Activated T-helper 9 cell treated with anti-CD3 and anti-CD28 coated beads, Interleukin-2, amount 50 U/mL, for 16 hours (primary cell): ENCODE measurements around the gene GPANK1.
A peak's percentile ranks its signal among the peaks of the same experiment; 100 is the strongest.
"Not testable (repeated sequence)": the region's sequence is repeated elsewhere in the genome, so short reads cannot be mapped to it uniquely, and the experiment has no call there.

Experiments
- DNase-seq: peaks from one replicate; pipeline ENCODE4 v3.0.0-alpha.2; 2020; ENCODE audit warnings: low read depth

GPANK1 gene

DNA sequence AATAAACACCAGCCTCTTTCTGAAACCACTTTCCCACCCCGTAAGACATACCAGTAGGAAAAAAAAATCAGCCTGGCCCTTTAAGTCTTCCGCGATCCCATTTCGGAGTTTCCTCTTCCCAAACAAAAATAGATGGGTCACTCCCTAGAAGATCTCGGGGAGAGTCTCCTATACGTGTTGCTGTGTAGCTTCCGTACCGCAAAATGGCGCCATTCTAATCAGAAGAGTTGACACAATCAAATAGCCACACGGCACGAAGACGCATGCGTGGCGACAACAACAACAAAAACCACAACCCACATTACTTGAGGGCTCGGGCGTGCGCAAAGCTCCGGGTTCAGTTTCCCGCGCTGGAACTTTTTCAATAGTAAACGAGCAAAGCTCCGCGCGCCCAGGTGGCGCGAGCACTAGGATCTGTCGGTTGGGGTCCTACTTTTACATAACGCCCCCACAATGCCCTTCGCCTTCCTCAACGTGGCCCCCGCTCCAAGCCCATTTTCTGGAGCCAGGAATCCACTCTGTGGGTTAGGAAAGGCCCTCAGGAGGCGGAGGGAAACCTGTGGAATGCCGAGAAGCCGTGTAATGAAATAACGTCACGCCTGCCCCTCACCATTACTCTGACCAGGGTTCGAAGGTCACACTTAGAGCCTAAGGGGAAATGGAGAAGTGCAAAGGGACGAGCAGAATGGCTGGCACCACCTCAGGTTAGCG is at the start of gene GPANK1:
Gene GPANK1 (minus strand): TSS at position 208 of the 711 bp plus-strand sequence. CDS start 519 bp downstream, outside the sequence.
- peak; percentile 83 for DNase-seq

DNA sequence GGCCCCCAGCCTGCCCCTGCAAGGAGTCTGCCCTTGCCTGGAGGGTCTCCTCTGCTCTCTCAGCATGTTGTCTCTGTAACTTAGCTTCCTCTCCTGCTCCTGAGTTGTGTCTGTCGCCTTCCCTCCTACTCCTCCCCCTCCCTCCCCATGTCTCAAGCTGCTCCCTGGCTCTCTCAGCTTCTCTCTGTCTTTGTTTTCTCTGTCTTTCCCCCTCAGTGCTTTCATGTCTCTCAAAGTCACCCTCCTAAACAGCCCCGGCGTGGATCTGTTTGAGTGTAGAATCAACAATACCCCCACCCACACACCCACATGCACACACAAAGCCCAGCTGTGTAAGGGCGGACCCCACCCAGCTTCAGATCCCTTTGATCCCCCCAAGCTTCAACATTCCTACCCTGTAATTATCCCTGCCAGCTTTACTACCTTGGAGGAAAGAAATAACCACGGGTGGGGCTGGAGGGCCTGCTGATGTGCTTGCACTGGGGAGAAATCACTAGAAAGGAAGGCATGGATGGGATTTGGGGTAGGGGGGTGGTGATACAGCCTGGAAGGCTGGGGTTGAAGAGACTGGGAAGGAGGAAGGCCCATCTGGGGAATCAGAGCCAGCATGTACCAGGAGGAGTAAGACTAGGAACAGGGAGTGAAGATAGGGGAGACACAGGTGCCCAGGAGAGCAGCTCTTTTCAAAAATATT is 49.3 kb upstream of the GPANK1 start:
- no peak for DNase-seq

DNA sequence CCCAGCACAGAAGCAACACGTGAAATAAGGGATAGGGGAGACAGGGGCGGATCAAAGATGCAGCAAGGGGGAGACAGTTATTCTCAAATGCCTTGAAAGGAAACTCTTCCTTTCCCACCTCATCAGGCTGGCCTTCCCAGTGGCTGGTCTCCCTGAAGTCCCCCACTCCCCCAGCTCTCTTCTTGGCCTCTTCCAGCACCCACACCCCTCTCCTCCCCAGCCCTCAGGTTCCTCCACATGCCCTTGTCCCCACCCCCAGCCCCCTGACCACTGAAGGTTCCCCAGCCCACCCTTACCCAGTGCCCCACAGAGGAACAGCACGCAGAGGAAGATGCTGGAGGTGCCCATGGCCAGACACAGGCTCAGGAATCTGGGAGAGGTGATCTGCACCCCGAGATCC is 48.7 kb upstream of the GPANK1 start:
- DNase-seq: no peak

DNA sequence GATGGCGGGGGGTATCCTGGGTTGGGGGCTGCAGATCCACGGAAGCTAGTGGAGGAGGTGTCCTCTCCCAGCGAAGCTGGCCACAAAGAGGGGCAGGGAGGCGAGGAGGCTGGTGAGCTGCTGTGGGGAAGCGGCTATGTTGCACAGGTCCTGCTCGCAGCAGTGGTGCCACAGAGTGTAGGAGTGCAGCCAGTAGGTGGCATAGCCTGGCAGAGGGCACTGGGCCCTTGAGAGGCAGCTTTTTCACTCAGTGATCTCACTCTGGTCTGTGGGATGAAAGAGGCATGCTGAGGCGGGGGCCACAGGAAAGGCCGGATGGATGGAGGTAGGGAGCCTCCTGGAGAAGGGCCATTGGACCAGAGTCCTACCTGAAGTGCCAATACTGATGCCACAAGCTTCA is 47.5 kb upstream of the GPANK1 start:
- no peak for DNase-seq

DNA sequence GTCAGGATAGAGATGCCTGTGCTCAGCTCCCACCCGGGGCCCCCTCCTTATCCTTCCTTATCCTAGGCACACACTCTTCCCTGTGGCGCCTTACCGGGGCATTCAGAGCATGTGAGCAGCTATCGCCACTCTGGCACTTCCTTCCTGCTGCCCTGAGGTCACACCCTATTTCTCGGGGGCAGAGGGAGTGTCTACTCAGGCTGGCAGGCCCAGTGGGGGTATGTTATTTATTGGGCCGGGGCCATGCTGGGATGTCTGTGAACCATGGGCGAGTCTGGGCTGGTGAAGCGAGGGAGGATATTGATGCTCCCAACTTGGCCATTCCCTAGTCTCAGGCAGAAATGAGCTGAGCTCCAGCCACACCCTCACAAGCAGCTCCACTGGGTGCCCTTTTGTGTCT is 46.4 kb upstream of the GPANK1 start:
- no peak for DNase-seq

DNA sequence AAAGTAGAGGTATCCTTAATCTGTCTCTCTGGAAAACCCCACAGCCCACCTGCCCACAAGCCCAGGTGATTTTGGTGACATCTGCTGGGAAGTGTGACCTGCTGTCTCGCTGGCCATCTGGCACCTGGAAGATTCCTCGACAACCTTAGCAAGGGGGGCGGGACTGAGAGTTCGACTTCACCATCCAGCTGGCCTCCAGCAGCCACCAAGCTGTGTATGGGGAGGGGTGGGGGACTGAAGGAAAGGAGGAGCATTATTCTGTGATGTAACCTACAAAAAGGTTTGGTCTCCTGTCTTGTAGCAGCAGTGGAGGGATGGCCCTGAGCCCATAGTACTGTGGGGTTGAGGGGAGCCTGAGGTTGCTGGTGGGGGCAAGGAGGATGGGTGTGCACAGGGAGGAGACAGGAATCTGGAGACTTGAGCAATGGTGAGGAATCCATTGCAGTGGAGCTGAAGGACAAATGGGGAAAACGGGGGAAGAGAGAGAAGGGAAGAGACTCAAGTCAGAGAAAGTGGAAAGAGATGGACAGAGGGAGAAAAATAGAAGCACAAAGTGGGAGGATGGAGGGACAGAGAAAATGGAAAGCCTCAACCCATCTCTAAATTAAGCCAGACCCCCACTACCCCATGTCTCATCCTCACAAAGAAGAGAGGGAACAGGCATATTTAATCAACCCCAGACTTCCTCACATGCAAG is 45.9 kb upstream of the GPANK1 start:
- DNase-seq: no peak

DNA sequence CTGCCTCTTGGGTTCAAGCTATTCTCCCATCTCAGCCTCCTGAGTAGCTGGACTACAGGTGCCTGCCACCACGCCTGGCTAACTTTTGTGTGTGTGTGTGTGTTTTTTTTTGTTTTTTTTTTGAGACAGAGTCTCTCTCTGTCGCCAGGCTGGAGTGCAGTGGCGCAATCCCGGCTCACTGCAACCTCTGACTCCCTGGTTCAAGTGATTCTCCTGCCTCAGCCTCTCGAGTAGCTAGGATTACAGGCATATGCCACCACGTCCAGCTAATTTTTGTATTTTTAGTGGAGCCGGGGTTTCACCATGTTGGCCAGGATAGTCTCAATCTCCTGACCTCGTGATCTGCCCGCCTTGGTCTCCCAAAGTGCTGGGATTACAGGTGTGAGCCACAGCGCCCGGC is 44.4 kb upstream of the GPANK1 start:
- not testable (repeated sequence) for DNase-seq

DNA sequence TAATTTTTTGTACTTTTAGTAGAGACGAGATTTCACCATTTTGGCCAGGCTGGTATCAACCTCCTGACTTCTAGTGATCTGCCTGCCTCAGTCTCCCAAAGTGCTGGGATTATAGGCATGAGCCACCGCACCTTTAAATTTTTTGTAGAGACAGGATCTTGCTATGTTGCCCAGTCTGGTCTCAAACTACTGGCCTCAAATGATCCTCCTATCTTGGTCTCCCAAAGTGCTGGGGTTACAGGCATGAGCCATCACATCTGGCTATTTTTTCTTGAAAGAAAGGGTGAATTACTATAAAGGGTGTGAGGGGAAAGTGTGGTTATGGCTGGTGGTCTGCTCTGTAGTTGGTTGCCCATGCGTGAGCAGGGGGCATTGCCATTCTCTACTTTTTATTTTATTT is 43.4 kb upstream of the GPANK1 start:
- no peak for DNase-seq

DNA sequence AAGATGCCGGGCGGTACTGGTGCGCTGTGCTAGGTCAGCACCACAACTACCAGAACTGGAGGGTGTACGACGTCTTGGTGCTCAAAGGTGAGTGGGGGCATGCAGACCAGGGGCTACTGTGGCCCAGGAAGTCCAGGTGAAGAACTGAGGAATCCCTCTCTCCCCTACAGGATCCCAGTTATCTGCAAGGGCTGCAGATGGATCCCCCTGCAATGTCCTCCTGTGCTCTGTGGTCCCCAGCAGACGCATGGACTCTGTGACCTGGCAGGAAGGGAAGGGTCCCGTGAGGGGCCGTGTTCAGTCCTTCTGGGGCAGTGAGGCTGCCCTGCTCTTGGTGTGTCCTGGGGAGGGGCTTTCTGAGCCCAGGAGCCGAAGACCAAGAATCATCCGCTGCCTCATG is 42.9 kb upstream of the GPANK1 start:
- DNase-seq: no peak

DNA sequence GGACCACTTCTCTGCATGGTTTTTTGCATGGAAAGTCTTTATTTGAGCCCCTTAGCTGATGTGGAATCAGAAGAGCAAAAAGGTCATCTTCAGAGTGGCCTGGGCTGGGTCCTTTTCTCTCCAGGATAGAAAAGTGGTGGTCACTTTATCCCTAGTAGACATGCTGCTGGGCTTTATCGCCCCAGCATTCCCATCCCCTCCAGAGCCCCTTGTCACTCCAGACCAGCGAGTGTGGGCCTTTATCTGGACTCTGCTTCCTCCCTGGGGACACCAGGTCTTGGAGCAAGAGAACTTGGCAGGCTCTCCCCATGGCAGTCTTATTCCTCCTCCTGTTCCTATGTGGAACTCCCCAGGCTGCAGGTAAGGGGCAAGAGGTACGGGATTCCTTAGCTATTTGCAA is 41.8 kb upstream of the GPANK1 start, which contains the start of gene LY6G6F:
Gene LY6G6F (plus strand): TSS at position 268 of the 400 bp plus-strand sequence. CDS start 41 bp downstream, at position 309.
- no peak for DNase-seq

DNA sequence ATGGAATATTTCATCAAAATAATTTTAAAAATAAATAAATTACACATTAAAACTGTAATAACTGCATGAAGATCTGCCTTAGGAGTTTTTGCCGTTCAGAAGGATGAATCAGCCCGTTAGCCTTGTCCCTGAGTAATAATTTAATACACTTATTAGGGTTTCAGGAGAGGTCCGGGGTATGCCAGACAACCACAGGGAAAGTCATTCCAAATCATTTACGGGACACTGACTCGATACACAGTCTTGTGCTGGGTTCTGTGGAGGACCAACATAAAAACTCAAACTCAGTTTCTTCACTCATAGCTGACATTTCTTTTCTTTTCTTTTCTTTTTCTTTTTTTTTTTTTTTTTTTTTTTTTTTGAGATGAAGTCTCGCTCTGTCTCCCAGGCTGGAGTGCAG is 41.1 kb upstream of the GPANK1 start:
- DNase-seq: no peak

DNA sequence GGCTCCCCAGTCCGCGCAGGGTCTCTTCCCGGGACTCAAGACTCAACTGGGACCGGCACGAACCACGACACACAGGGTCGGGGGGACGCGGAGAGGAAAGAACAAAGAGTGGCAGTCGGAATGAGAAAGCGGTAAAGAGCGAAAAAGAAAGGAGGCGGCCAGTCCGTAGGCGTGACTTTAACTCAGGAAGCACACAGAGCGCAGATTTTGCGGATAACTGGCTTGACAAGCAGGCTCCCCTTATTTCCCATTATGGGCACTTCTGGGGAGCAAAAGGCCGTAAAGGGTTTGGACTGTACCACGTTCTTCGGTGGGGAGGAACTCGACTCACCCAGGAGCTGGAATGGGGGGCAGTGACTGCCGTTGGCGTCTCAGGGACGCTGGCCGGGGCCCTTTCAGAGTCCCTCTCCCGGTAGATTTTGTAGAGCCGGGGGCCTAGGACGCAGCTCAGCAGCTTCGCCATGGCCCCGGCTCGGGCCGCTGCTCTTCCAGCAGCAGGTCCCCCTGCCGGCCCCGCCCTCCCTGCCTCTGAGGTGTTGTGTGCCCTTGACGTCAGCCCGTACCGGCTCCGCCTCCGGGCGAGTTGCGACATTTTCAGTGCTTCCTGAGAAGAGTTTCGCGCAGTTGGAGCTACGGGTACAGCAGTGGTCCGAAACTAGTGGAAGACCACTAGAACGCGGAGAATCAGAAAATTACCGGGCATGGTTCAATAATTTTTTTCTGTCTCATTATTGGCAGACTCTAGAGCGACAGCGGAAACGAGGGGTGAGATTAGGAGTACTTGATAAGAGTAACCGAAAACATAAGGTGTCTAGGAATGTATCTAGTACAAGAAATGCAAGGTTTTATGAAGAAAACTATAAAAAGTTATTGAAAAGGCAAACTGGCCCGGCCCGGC is 38.3 kb upstream of the GPANK1 start, which contains the start of gene ABHD16A:
Gene ABHD16A (minus strand): TSS at position 506 of the 898 bp plus-strand sequence. CDS start 43 bp downstream, at position 463.
- DNase-seq: peak; percentile 94

DNA sequence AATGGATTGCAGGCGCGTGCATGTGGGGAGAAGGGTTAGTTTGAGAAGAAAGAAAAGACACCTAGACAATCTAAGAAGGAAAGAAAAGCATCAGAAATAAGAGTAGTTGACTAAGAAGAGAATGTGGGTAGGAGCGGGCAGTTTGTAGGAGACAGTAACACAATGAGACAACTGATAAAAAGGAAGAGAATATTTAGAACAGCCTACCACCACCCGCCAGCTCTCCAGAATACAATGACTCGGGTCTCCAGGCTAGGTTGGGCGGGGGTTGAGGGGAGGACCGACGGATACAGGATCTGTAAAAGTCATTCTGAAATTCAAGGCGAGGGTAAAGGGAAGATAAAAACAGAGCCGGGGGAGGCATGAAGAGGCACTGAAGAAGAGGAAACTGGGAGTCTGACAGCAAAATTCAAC is 37.6 kb upstream of the GPANK1 start:
- DNase-seq: no peak

DNA sequence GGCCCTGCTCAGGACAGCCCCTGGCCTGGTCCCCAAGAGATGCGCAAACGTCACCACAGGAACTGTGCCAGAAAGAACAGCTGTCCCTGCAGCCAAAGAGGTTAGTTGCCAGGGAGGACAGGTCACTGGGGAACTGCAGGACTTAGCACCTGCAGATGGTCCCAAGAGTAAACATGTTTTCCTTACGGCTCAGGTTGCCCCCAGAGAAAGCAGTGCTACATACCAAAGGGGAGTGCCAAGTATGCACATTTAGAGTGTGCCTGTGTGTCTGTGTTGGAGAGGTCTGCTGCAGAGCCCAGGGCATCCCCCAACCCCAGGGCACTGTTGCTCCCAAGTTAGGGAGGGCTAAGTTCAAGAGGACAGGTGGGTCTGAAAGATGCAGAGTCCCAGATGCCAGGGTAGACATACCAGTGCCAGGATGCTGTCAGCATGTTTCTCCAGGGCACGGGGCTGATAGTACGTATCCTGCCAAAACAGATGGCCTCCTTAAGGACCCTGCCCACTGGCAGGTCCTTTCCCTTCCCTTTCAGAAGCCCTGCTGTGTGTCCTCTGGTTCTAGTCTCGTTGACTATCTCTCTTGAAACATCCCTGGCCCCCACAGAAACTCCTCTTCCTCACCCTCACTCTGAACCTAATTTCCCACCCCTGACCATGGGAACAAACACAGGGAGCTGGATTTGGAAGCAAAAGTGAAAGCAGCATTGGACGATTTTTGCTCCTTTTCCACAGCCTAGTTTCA is 37.0 kb upstream of the GPANK1 start:
- DNase-seq: no peak

DNA sequence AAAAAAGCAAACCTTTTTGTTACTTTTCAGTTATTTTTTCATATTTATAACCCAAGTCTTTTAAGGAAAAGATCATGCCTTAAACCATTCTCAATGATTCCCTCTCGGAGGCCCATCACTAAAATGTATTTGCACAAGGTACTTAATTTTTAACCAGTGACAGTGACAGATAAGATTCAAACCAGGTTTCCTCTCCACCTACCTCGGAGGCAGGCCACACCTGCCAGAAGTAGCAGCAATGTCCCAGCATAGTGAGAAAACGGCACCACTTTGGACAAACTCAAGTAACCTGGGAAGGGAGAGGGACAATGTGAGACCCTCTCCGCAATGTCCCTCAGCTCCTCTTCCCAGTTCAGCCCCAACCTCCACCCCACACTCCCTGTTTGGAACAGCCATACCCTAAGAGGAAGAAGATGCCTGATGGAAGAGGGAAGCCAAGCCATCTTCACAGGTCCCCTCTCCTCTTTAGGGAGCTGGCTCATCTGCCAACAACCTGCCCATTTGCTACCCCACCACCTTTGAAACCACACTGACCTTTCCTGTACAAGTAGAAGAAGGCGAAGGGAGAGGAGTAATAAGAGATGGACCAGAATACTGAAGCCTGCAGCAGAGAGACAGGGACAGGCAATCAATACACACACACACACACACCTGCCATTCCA is 36.1 kb upstream of the GPANK1 start:
- no peak for DNase-seq

DNA sequence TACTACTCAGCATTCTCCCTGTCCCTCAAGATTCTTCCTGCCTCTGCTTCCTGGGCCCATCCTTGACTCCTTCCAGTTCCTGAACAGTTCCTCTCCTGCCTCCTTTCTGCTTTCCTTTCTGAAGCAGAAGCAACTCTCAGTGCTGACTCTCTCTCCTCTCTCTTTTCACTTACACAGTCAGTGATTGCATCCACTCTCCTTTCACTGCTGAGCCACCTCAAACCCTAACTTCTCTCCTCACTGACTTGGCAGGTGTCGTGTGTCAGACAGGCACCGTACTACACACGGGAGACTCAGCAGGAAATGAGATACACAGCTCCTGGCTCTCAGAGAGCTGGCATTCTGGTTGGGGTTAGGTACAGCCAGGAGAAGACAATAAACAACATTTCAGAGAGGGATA is 32.8 kb upstream of the GPANK1 start:
- DNase-seq: no peak

DNA sequence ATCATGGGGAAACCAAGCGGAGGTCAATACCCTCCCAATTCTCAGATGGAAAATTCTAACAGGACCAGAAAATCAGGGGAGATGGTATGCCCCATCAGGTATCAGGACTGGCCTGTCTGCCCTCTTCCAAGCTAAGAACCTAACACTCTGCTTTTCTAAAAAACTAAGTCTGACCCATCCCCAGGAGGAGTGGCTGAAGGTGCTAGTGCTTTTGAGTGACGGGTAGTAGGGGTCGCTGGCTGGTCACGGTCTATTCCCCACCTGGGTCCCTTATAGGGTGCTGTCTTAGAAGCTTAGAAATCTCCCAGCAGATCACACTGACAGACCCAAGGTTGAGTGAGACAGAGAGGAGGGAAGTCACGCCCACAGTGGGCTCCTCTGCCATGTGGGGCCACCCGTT is 28.7 kb upstream of the GPANK1 start:
- no peak for DNase-seq

DNA sequence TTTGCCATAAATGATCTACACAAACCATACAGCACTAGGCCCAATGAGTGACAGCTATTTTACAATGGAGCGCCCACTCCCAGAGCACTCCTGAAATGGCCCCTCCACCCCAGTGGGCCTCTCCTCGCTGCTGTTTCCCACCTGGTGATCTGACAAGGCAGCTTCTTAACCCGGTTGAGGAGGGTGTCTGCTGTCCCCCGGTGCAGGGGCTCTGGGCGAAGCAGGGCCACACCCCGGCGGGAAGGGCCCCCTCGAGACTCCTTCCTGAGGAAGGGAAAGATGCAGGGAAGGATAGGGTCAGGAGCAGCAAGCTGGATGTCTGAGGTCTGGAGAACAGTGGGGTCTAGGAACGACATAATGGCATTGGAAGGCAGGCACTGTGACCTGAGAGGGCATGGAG is 28.1 kb upstream of the GPANK1 start:
- DNase-seq: no peak

DNA sequence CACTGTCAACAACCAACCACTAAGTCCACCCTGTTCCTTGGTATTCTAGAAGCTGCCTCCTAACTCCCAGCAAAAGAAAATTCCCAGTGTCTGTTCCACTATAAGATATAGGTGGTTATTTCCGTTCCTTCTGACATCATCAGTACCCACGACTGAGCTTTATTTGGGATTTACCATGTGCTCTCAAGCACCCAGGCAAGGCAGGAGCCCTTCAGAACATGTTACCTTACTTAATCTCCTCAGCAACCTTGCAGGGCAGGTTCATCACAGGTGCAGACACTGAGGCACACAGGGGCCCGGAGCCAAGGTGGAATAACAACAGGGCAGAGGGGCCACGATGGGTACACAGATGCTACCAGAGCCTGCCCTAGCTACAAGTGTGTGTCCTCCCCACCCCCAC is 27.6 kb upstream of the GPANK1 start:
- DNase-seq: no peak

DNA sequence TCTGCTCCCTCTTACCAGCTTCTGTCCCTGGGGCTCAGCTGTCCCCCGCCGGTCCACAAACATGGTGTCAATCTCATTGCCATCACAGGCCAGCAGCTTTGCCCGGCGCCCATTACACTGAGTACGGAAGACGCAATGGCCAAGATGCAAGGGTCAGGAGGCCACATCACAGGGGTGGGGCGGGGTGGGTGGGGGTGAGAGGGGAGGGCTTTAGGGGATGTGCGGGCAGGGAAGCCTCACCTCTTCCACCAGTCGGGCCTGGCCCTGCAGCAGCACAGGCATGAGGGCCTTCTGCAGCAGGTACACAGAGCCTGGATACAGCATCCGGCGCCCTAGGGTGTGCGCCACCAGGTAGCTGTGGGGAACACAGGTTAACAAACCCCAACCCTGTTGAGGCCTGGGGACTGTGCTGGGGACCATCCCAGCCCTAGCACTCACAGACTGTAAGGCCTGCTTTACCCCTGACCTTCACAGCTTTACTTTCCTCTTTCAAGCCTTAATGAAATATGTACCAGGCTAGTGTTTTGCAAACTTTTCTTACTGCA is 26.8 kb upstream of the GPANK1 start:
- DNase-seq: no peak
